GM19438 (cell line): ENCODE data around the gene MXD1.

Experiments
- ATAC-seq: cut with Tn5 transposase; IDR thresholded peaks from one replicate; pipeline ENCODE4 v1.9.1; 2021; ENCODE audit warnings: low read depth; ENCODE audit not compliant: unreplicated experiment

MXD1 gene

GRCh38 chr2:69933254-69933828 lies 18.4 kb downstream of the MXD1 start:
- no peak for ATAC-seq

GRCh38 chr2:69933839-69934613 lies 19.1 kb downstream of the MXD1 start:
- no peak for ATAC-seq

- ATAC-seq, result no peak
These were observed 19.7 kb downstream of the MXD1 start for GRCh38 chr2:69934614-69934908.

GRCh38 chr2:69935011-69935410 lies 20.1 kb downstream of the MXD1 start:
- no peak for ATAC-seq

GRCh38 chr2:69936906-69937305 lies 22.0 kb downstream of the MXD1 start:
- ATAC-seq, result no peak

GRCh38 chr2:69937968-69938367 lies 23.1 kb downstream of the MXD1 start:
- ATAC-seq, result no peak

- ATAC-seq, result no peak
These were observed 24.8 kb downstream of the MXD1 start for GRCh38 chr2:69939722-69940121.

GRCh38 chr2:69940691-69941090 lies 25.8 kb downstream of the MXD1 start:
- no peak for ATAC-seq

- ATAC-seq, result no peak
These were observed 28.3 kb downstream of the MXD1 start for GRCh38 chr2:69943000-69943842.

GRCh38 chr2:69943843-69944525 lies 29.1 kb downstream of the MXD1 start:
- ATAC-seq, result no peak

- ATAC-seq, result no peak
These were observed 29.8 kb downstream of the MXD1 start for GRCh38 chr2:69944756-69945155.

- ATAC-seq, result no peak
These were observed 30.5 kb downstream of the MXD1 start for GRCh38 chr2:69945441-69945840.

- ATAC-seq, result no peak
These were observed 31.0 kb downstream of the MXD1 start for GRCh38 chr2:69945941-69946340.

GRCh38 chr2:69946351-69947324 lies 31.7 kb downstream of the MXD1 start:
- no peak for ATAC-seq

GRCh38 chr2:69947325-69947931 lies 32.5 kb downstream of the MXD1 start:
- ATAC-seq, result no peak

- ATAC-seq, result no peak
These were observed 33.4 kb downstream of the MXD1 start for GRCh38 chr2:69948032-69948962.

- no peak for ATAC-seq
These were observed 34.2 kb downstream of the MXD1 start for GRCh38 chr2:69948963-69949645.

- ATAC-seq, result no peak
These were observed 35.3 kb downstream of the MXD1 start for GRCh38 chr2:69950241-69950640.
